DMS79 treated with DMSO at 0.1 percent for 48 hours (cell line): Measurements from ENCODE around the gene ARFGAP1.

Experiments used
- DNase-seq: peaks from one replicate; lab custom pipeline; 2025; lab: John Stamatoyannopoulos, UW

Gene ARFGAP1

GRCh38 chr20:63321148-63321831, 48.7 kb downstream of the ARFGAP1 start:
- no peak for DNase-seq

DNA sequence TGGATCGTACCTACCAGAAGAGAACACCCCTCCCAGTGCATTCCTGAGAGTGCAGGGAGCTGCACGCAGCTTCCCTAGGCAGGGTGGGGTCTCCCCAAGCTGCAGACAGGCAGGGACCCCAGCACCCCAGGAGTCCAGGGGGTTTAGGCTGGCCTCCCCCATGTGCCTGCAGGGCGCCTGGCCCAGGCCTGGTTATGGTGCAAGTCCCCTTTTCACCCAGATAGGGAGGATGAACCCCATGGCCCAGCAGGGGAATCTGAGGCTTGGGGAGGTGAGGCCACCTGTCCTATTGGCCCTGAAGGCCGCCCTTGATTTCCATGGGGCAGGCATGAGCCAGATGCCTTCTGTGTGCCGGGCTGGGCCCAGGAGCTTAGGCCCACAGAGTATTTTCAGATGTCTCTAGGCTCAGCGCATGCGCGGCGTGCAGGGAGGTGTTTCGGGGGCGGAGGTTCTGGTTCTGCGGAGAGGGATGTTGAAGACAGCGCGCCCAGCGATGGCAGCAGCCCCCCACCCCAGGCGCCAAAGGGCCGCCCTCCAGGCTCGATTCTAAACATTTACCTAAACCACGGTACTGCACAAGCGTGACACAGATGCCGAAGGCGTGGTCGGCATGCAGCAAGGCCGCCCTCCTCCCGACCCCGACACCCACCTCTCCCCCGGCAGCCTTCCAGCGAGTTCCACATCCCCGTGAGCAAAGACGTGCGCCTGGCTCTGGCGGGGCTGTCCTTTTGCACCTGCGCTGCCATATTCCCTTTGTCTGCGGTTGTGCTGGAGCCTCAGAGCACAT, 49.7 kb downstream of the ARFGAP1 start:
- DNase-seq: no peak

DNA sequence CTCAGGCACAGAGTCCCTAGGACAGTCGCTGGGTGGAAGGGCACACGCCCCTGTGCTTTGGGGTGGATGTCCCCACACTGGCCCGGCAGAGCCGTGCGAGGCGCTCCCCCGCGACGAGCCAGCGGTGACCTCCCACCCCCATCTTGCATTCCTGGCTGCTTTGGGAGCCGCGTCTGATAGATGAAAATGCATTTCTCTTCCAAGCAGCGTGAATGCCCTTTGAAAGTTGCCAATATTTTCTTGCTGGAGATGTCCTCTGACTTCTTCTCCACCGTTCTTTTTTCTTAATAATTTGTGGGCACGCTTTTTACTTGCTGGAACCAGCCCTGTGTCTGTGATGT, 50.3 kb downstream of the ARFGAP1 start:
- no peak for DNase-seq

DNA sequence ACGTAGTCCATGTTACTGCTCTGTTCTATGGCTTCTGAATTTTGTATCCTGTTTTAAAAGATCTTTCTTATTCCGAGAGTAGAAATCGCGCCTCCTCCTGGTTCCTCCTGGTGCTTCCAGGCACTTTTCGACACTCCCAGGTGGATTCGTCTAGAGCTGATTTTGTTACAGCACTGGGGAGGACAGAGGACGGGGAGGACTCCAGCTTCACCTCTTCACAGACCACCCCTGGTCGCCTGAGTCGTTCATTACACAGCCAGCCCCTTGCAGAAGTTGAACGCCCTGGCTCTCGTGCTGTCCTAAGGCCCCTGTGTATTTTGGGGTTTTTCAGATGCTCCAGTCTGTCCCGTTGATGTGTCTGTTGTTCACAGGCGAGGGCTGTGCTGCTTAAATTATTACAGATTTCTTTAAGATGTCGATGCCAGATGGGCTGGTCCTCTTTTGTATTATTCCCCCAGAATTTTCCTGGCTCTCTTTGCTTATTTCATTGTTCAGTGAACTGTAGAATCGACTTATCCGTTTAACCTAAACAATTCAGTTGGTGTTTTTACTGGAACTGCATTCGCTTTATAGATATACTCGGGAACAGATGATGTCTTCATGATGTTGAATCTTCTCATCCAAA, 50.9 kb downstream of the ARFGAP1 start:
- DNase-seq: no peak

DNA sequence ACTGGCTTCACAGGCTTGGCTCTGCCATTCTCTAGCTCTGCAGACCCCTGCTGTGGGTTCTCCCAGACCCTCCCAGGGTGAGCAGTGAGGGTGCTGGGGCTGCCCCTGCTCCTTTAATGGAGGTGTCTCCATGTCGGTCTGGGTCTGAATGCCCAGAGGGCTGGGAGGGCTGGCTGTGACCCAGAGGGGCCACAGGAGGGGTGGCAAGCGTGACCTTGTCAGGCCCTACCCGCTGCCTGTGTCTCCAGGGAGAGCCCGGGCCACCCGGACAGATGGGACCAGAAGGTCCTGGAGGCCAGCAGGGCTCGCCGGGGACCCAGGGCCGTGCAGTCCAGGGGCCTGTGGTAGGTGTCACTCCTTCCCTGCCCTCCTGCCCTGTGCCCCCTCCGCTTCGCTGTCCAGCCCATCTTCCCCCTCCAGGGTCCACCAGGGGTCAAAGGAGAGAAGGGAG, 52.4 kb downstream of the ARFGAP1 start:
- no peak for DNase-seq

GRCh38 chr20:63325554-63326313, 53.1 kb downstream of the ARFGAP1 start:
- DNase-seq: no peak

DNA sequence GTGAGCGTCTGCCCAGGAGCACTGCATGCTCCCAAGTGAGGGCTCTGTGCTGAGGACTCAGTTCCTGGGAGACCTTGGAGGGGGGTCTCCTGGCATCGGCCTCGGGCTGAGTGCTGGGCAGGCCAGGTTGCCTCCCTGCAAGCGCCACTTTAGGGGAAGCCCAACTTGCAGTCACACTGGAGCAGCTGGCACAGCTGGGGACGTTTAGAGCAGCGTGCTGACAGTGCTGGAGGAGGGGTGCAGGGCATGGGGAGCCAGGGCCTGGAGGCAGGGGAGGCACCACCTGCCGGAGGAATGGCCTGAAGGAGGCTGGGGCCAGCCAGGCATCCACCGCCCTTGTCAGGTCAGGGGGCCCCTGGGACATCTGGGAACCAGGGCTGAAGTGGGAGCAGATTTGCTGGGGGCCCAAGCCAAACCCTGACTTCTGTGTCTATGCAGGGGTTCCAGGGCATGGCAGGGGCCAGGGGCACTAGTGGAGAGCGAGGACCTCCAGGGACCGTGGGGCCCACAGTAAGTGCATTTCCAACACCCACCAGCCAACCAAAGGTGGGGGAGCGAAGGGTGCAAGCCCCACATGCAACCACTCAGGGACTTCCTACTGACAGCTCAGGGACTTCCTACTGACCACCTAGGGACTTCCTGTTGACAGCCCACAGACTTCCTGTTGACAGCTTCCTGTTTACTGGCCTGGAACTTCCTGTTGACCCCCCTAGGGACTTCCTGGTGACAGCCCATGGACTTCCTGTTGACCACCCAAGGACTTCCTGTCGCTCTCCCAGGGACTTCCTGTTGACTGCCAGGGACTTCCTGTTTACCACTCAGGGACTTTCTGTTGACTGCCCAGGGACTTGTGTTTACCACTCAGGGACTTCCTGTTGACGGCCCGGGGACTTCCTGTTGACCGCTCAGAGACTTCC, 54.0 kb downstream of the ARFGAP1 start:
- no peak for DNase-seq

- no peak for DNase-seq
These were observed 54.7 kb downstream of the ARFGAP1 start for GRCh38 chr20:63327231-63327745.

GRCh38 chr20:63328026-63328700, 55.5 kb downstream of the ARFGAP1 start:
- no peak for DNase-seq

GRCh38 chr20:63328718-63329275, 56.2 kb downstream of the ARFGAP1 start:
- DNase-seq: no peak

GRCh38 chr20:63329331-63330083, 56.9 kb downstream of the ARFGAP1 start:
- no peak for DNase-seq

GRCh38 chr20:63330084-63330760, 57.6 kb downstream of the ARFGAP1 start:
- no peak for DNase-seq

- no peak for DNase-seq
These were observed 58.3 kb downstream of the ARFGAP1 start for GRCh38 chr20:63330940-63331339.

GRCh38 chr20:63331741-63332400, 59.3 kb downstream of the ARFGAP1 start:
- DNase-seq: no peak

- DNase-seq: no peak
These were observed 60.1 kb downstream of the ARFGAP1 start for GRCh38 chr20:63332488-63333240.

DNA sequence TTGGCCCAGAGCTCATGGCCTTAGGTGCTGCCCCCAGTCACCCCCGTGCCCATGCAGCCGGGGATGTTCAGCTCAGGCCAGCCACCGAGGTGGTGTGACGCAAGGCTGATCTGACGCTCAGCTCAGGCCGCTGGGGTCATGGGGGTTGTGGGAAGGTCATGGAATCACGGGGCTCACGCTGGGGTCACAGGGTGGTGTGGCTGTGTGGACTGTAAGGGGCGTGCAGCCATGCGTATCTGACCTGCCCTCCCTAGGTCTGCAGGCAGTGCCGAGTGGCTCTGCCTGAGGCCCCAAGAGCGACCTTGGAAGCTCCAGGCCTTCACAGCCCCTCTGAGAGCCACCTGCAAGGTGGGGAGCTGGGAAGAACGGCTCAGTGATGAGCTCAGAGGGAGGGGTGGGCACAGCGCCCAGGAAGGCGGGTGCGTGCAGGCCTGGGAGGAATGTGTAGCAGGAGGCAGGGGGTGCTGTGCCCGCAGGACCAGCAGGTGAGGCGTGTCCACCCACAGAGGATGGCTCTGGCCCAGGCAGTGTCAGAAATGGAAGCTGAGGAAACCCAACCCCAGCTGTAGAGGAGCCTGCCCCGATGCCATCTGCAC, 60.7 kb downstream of the ARFGAP1 start:
- DNase-seq: peak; percentile 31

DNA sequence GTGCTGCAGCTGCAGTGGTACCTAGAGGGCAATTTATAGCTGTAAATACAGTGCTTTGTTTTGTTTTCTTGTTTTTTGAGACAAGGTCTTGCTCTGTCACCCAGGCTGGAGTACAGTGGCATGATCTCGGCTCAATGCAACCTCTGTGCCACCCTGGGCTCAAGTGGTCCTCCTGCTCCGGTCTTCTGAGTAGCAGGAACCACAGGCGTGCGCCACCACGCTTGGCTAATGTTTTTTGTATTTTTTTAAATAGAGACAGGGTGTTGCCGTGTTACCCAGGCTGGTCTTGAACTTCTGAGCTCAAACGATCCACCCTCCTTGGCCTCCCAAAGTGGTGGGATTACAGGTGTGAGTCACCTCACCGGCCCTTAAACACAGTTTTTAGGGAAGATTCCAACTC, 61.7 kb downstream of the ARFGAP1 start:
- DNase-seq: no peak
